ENCODE data around the gene USH1G.

USH1G gene

DNA sequence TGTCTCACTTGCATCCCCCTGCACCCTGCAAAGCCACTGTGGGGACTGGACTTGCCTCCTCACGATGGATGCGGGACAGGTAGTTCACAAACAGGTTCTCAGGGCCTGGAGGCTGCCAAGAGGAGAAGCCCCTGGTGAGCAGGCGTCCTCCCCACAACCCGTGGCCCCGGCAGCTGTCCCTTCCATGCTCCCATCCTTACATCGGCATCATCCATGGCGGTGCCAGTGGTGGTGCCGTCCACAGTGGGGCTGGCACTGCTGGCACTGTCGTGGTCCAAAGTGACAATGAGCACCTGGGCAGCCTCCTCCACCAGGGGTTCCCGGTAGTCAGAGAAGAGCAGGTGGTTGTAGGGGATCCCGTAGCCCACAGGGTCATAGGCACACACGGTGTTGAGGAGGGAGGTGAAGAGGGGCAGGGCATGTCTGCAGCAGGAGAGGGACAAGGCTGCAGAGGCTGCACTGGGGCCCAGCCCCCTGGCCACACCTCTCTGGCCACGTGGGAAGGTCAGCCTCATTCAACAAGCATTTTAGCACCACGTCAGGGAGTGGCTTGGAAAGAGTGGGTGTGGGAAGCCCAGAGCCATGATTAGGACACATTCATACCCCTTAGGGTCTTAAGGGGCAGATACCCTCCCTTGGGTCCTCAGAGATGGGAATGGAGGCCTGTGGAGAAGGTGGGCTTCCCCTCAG is 36.9 kb upstream of the USH1G start:
- no peak overlapping the region for H3K4me3 Mint-ChIP-seq
- H3K27me3 Mint-ChIP-seq, result no peaks in the 10 kb centered on the region
- no peaks in the 10 kb centered on the region for H3K36me3 Mint-ChIP-seq

DNA sequence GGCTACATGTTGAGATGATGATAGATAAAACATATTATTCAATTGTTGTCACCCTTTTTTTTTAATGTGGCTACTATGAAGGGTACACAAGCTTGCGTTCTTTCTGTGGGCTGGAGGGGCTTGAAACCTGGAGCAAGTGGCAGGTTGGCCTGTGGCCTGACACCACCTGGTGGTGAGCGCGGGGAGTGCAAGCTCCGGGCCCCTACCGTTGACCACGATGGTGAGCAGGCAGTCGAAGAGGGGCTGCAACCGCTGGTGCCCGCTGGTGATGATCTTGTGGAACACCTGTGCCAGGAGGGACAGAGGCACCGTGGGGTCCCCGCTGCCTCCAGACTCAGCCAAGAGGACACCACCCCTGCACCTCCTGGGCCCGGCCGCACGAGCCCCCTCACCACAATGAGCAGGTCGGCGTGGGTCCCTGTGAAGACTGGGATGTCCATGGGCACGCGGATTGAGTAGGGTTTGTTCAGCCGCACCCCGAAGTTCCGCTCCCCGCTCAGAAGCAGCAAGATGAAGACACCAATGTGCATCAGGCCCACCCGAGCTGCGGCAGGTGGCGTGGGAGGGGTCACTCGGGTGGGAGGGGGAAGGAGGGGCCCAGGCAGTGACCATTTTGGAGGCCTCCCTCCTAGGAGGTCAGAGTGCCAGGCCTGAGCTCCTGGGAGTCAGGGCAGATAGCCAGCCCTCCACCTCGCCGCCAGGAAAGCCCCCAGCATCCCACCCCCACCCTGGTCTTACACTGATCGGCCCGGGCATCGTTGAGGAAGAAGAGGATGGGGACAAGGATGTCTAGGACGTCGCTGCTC is 35.1 kb upstream of the USH1G start:
- H3K4me3 Mint-ChIP-seq, result no peak overlapping the region
- H3K4me1 Mint-ChIP-seq (ENCODE audit: low read depth), result peaks cover 7% of the 10 kb centered on the region
- H3K27ac Mint-ChIP-seq, result no peak overlapping the region
- H3K27me3 Mint-ChIP-seq, result no peaks in the 10 kb centered on the region
- no peaks in the 10 kb centered on the region for H3K9me3 Mint-ChIP-seq (ENCODE audit: low read depth)
- peaks cover 4% of the 10 kb centered on the region for H3K36me3 Mint-ChIP-seq

More for the DNA sequence above, 36.9 kb upstream of the USH1G start:
- Mint-ChIP-seq H3K27ac (no peak overlapping the region), H3K4me1 (ENCODE audit: low read depth) (peaks cover 7% of the 10 kb centered on the region), H3K9me3 (ENCODE audit: low read depth) (no peaks in the 10 kb centered on the region)

DNA sequence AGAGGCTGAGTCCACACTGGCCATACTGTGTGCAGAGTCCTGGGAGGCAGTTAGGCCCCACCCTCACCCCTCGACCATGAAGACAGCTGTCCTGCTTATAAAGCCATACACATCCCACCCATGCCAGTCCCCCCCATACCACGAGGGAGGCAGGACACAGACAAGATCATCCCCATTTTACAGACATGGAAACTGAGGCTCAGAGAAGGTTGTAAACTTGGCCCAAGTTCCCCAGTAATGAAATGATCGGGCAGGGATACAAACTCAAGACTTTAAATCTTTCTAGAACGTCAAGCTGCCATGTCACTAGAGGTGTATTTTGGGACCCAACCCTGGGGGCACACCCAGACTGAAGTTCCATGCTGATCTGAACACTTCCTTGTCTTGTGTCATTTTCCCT is 33.0 kb upstream of the USH1G start:
- Mint-ChIP-seq H3K27ac (no peak overlapping the region), H3K36me3 (peaks cover 4% of the 10 kb centered on the region), H3K4me1 (ENCODE audit: low read depth) (peaks cover 4% of the 10 kb centered on the region), H3K4me3 (no peak overlapping the region), H3K27me3 (no peaks in the 10 kb centered on the region), H3K9me3 (ENCODE audit: low read depth) (no peaks in the 10 kb centered on the region)

DNA sequence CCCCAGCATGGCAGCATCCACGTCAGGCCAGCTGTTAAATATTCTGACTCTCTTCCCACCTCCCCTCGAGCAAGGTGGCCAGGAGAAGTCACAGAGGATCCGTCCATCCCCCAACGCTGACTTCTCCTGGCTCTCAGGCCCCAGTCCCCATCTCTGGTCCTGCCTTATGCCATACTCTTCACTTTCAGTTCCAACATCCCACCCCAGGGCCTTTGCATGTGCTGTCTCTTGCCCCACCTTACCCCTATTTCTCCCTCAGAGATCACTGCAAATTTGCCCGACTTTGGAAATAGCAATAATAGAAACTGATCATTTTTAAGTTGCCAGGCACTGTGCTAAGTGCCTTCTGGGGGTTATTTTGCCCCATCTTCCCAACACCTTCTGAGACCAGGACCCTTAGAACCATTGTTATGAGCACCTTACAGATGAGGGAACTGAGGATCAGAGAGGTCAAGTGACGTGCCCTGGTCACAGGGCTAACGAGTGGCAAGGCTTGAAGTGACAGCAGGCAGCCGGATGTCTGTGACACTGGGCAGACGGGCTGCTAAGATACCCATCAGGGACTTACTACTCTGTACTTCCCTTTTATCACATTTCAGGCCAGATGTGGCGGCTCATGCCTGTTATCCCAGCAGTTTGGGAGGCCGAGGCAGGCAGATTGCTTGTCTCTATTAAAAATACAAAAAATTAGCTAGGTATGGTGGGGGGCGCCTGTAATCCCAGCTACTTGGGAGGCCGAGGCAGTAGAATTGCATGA is 31.8 kb upstream of the USH1G start:
- no peak overlapping the region for H3K4me3 Mint-ChIP-seq
- H3K9me3 Mint-ChIP-seq (ENCODE audit: low read depth), result no peaks in the 10 kb centered on the region
- no peaks in the 10 kb centered on the region for H3K27me3 Mint-ChIP-seq
- peaks cover 4% of the 10 kb centered on the region for H3K36me3 Mint-ChIP-seq
- H3K4me1 Mint-ChIP-seq (ENCODE audit: low read depth), result no peaks in the 10 kb centered on the region
- H3K27ac Mint-ChIP-seq, result no peak overlapping the region

DNA sequence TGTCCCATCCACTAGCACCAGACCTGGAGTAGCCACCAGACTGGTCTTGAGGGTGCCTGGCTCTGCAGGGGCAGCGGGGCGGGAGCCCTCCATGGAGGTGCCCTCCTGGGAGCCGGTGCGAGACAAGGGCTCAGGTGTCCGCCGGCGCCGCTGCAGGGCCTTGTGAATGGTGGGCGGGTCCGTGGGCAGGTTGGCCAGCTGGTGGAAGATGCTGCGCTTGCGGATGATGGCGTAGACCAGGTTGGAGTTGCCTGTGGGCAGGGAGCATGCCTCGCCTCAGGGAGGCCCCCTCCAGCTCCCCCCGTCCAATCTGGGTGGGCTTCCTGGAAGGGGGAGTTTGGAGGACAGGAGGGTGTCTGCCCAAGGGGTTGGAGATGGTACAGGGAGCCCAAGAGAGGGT is 31.1 kb upstream of the USH1G start:
- no peaks in the 10 kb centered on the region for H3K9me3 Mint-ChIP-seq (ENCODE audit: low read depth)
- no peak overlapping the region for H3K4me3 Mint-ChIP-seq
- H3K27me3 Mint-ChIP-seq, result no peaks in the 10 kb centered on the region
- no peak overlapping the region for H3K27ac Mint-ChIP-seq
- peaks cover 4% of the 10 kb centered on the region for H3K36me3 Mint-ChIP-seq
- H3K4me1 Mint-ChIP-seq (ENCODE audit: low read depth), result no peaks in the 10 kb centered on the region

DNA sequence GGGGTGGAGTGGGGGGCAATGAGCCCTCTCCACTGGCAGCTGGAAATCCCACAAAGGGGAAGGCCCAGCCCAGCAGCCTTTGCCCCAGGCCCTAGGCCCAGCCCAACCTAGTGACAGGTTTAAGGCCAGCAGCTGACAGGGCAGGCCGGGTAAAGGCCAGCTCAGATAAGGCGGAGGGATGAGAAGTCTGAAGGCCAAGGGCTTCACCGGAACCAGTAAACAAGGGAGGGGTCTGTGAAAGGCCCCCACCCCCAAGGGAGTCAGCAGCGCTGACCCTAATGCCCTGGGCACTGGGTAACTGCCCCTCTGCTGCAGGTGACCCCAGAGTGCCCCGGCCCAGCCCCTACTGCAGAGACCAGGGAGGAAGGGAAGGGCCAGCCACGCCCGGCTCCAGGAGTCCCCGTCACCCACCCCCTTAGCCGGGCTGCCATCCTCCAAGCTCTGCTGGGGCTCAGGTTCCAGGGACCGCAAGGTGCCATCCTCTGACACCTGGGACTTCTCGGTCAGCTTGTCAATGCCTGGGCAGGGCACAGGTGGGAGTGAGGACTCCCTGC is 30.2 kb upstream of the USH1G start:
- Mint-ChIP-seq H3K27ac (no peak overlapping the region), H3K9me3 (ENCODE audit: low read depth) (no peaks in the 10 kb centered on the region), H3K4me1 (ENCODE audit: low read depth) (no peaks in the 10 kb centered on the region), H3K27me3 (no peaks in the 10 kb centered on the region), H3K4me3 (no peak overlapping the region), H3K36me3 (peaks cover 4% of the 10 kb centered on the region)

DNA sequence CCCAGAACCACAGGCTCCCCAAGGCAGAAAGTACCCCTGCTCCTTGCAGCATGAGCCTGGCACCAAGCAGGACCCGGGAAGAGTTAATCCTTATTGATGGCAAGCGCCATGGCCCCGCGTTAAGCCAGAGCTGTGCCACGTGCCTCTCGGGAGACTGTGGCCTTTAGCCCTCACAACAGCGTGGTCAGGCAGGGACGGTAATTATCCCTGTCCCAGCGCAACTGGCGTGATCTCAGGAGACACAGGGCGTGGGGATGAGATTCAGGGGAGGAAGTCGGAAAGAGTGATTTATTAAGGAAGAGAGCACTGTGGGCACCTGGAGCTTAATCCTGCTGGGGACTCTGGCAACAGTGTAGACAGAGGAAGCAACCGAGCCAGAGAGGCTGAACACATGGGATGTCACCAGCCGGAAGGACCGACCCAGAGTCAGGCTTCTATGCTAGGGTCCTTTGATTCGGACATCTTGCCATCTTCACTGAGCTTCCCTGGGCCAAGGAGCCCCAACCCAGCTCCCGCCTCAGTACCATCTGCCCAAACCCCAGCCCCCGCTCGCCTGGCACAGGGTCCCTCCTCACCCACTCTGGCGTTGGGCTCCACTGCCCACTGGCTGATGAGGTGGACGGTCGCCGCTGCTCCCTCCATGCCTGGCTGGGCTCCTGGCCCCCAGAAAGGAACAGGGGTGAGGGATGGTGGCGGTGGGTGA is 29.5 kb upstream of the USH1G start:
- Mint-ChIP-seq H3K9me3 (ENCODE audit: low read depth) (no peaks in the 10 kb centered on the region), H3K27ac (no peak overlapping the region), H3K36me3 (peaks cover 4% of the 10 kb centered on the region), H3K4me3 (no peak overlapping the region), H3K4me1 (ENCODE audit: low read depth) (no peaks in the 10 kb centered on the region), H3K27me3 (no peaks in the 10 kb centered on the region)

DNA sequence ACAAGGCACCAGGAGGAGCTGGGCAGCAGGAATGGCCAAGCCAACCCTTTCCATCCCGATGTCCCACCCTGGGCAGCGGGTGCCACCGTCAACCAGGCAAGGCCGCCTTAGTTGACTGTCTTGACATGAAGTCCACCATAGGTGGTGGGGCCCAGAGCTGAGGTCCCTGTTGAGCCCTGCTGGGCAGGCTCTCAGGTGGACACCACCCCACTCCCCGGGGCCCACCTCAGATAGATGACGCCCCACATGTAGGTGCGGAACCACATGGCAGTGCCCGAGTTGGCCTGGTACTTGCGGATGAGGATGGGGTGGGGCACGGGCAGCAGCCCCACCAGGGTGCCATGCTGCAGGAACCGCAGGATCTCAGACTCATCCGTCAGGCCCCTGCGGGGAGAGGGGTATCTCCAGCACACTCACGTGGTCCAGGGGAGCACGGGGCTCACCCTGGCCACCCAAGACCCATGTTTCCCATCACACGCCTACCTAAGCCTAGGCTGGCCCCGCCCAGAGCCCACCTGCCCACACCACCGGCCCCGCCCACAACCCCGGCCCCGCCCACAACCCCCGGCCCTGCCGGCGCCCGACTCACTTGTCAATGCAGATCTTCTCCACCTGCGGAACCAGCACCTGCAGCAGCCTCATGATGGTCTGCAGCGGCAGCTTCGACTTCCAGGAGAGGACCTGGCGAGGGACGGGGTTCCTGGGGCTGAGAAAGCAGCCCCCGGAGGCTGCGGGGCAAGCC is 28.8 kb upstream of the USH1G start:
- no peak overlapping the region for H3K4me3 Mint-ChIP-seq
- H3K27ac Mint-ChIP-seq, result no peak overlapping the region
- no peaks in the 10 kb centered on the region for H3K4me1 Mint-ChIP-seq (ENCODE audit: low read depth)
- H3K9me3 Mint-ChIP-seq (ENCODE audit: low read depth), result no peaks in the 10 kb centered on the region
- peaks cover 4% of the 10 kb centered on the region for H3K36me3 Mint-ChIP-seq
- no peaks in the 10 kb centered on the region for H3K27me3 Mint-ChIP-seq

DNA sequence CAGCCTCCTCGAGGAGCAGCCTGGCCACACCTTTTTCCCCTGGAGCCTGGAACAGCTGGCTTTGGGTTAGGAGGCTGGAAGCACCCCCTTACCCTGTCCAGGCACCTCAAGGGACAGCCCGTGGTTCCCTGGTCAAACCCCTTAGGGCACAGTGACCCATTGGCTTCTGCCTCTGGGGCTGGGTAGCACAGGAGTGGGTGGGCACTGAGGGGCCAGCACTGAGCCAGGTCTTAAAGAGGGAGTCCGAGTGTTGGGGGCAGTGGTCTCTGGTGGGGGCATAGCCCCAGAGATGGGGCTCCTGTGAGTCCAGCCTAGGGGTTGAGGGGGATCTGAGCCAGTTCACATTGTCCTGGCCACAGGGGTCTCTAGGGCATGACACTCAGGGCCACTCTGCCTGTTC is 28.0 kb upstream of the USH1G start:
- H3K36me3 Mint-ChIP-seq, result peaks cover 4% of the 10 kb centered on the region
- H3K27ac Mint-ChIP-seq, result no peak overlapping the region
- H3K27me3 Mint-ChIP-seq, result no peaks in the 10 kb centered on the region
- no peaks in the 10 kb centered on the region for H3K9me3 Mint-ChIP-seq (ENCODE audit: low read depth)
- no peak overlapping the region for H3K4me3 Mint-ChIP-seq
- no peaks in the 10 kb centered on the region for H3K4me1 Mint-ChIP-seq (ENCODE audit: low read depth)

DNA sequence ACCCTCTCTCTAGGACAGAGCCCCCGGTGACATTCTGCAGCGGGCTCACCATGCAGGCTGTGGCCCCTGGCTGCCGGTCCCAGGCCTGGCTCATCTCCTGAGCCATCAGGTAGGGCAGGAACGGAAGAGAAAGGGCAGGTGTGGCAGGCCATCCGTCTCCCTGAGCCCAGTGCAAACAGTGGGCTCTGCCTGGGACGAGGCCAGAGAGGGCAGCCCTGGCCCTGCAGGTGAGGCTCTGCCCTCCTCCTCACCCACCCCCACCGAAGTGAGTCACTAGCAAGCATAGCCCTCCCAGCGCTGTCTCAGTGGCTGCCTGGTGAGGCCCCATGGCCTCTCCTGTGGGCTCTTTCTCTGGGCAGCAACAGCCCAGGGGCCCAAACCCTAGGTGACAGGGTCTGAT is 27.2 kb upstream of the USH1G start:
- Mint-ChIP-seq H3K4me1 (ENCODE audit: low read depth) (no peaks in the 10 kb centered on the region), H3K4me3 (no peak overlapping the region), H3K27ac (no peak overlapping the region), H3K27me3 (peaks cover 2% of the 10 kb centered on the region), H3K36me3 (peaks cover 4% of the 10 kb centered on the region), H3K9me3 (ENCODE audit: low read depth) (no peaks in the 10 kb centered on the region)

DNA sequence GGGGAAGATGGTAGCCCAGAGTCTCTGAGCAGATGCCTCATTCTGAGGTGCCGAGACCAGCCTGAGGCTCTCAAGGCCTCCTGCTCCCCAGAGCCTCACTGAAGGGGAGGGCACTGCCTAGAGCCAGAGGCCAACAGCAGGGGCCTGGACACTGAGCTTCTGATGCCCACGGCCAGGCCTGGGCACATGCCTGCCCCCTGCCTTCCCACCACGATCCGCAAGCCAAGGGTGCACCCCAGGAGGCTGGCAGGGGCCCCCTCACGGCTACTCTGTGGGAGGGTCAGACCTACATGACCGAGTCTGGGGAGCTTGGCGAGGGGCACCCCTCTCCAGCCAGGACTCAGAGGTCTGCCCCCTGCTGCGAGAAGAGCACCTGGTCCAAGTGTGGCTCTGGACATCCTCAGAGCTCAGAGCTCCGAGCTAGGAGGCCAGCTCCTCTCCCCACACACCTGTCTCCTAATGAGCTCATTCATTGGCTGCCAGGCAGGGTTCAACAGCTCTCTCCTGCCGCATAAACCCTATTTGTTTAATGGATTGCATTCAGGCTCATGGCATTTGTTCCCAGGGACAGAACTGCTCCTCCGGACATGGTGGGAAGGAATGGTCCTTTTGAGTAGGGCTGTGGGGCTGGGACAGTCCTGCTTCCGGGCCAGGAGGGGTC is 26.5 kb upstream of the USH1G start:
- Mint-ChIP-seq H3K4me1 (ENCODE audit: low read depth) (no peaks in the 10 kb centered on the region), H3K4me3 (no peak overlapping the region), H3K27me3 (peaks cover 3% of the 10 kb centered on the region), H3K27ac (no peak overlapping the region), H3K36me3 (peaks cover under 1% of the 10 kb centered on the region), H3K9me3 (ENCODE audit: low read depth) (no peaks in the 10 kb centered on the region)

DNA sequence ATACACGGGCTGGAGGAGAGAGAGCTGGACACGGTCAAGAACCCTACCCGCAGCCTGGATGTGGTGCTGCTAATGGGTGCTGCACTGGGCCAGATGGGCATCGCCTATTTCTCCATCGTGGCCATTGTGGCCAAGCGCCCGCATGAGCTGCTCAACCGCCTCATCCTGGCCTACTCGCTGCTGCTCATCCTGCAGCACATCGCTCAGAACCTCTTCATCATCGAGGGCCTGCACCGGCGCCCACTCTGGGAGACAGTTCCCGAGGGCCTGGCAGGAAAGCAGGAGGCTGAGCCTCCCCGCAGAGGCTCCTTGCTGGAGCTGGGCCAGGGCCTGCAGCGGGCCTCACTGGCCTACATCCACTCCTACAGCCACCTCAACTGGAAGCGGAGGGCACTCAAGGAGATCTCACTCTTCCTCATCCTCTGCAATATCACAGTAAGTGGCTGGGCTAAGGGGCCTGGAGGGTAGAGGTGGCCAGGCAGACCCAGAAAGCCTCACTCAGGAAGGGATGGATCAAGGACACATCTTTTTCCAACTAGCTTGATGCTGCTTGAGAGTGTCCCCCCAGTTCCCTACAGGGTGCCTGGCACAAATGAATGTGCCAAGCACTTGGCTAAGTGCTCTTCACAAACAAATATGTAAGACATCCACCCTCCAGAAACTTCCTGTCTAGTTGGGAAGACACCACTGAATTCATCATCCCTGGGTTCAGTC is 24.1 kb upstream of the USH1G start:
- no peak overlapping the region for H3K27ac Mint-ChIP-seq
- no peaks in the 10 kb centered on the region for H3K36me3 Mint-ChIP-seq
- H3K4me3 Mint-ChIP-seq, result no peak overlapping the region
- H3K27me3 Mint-ChIP-seq, result peaks cover 6% of the 10 kb centered on the region
- no peaks in the 10 kb centered on the region for H3K4me1 Mint-ChIP-seq (ENCODE audit: low read depth)
- no peaks in the 10 kb centered on the region for H3K9me3 Mint-ChIP-seq (ENCODE audit: low read depth)

DNA sequence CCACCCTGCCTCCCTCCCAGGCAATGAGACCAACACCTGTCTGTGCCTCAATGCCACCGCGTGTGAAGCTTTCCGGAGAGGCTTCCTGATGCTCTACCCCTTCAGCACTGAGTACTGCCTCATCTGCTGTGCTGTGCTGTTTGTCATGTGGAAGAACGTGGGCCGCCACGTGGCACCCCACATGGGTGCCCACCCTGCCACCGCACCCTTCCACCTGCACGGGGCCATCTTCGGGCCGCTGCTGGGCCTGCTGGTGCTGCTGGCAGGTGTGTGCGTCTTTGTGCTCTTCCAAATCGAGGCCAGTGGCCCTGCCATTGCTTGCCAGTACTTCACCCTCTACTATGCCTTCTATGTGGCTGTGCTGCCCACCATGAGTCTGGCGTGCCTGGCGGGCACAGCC is 23.6 kb upstream of the USH1G start:
- H3K4me1 Mint-ChIP-seq (ENCODE audit: low read depth), result no peaks in the 10 kb centered on the region
- no peak overlapping the region for H3K27ac Mint-ChIP-seq
- no peak overlapping the region for H3K4me3 Mint-ChIP-seq

More for the DNA sequence above, 23.6 kb upstream of the USH1G start:
- no peaks in the 10 kb centered on the region for H3K9me3 Mint-ChIP-seq (ENCODE audit: low read depth)
- no peaks in the 10 kb centered on the region for H3K36me3 Mint-ChIP-seq
- H3K27me3 Mint-ChIP-seq, result peaks cover 10% of the 10 kb centered on the region
